ENCODE measurements around the gene PIMREG. TPM values are rescaled to one million over a fixed set of nuclear protein-coding genes. Genes with fewer than 3 reads are reported as not detected.
"Not testable (repeated sequence)": the region's sequence is repeated elsewhere in the genome, so short reads cannot be mapped to it uniquely, and the experiment has no call there.

PIMREG gene
- total RNA-seq, 1 donor from 2014 or later = 0.59 TPM

DNA sequence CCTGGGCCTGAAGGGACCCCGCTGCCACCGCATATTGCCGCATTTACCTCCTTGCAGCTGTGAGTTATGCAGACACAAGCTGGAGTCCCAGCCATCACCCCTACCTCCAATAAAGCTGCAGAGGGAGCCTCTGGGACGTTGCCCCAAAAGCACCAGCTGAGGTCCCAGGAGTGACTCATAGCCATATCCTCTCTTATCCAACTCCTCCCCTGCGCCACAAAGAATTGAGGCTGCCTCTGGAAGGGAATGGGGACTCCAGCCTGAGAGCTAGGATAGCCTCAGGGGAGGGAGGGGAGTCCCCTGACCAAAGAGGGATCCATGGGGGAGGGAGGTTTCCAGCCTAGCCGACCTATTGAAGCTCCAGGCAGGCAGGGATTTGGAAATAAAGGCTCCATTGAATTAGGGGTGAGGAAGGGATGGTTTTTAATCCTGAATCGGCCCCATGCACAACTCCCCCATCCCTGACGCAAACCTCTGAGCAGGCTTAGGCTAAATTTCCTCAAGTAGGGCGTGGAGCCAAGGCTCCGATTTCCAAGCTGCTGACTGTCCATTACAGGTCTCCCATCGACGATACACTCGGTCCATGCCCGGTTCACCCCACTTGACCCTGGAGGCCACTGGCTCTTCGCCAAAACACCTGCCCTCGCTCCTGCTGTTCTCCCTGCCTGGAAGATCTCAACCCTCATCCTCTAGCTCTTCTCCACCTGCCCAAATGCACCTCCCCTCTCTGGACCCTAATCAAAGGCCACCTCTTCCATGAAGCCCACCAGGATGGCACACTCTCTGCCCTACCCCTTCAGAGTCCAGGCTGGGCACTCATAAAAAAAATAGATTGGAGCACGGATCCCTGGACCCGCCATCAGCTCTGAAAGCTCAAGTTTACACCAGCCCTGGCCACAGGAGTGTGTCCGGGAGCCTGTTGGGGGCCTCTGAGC lies 27.5 kb downstream of the PIMREG start:
- intact Hi-C loops (cut with DNase I) = loop anchor here (10.0 kb wide), 1 partner anchor 83 kb away; the partner anchor contains the start of gene PITPNM3
- DNase-seq (no peak), ATAC-seq (ENCODE audit: poor library complexity) (no peak)

DNA sequence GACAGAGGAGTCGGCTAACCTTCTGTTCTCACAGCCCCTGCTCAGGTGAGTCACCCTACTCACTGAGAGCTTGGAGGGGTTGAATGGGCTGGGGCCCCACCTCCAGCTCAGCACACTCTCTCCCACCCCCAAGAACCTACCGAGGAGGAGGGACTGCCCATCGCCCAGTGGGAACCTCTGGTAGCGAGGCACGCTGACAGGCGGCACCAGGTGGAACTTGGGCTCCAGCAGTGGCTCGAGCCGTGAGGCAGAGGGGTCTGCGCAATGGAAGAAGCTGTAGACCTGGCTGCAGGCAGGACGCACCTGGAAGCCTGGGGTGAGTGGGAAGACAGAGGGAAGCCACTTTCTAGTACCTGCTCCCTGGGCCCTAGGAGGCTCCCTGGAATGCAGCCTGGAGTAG lies 28.3 kb downstream of the PIMREG start:
- intact Hi-C loops (cut with DNase I) = loop anchor here (10.0 kb wide), 1 partner anchor 82 kb away; the partner anchor contains the start of gene PITPNM3
- DNase-seq (no peak), ATAC-seq (ENCODE audit: poor library complexity) (no peak)

- ATAC-seq (ENCODE audit: poor library complexity) = peak; percentile 81
- DNase-seq = peak; percentile 82
- intact Hi-C loops (cut with DNase I) = loop anchor here (10.0 kb wide), 1 partner anchor 82 kb away; the partner anchor contains the start of gene PITPNM3
These were observed 29.0 kb downstream of the PIMREG start for GRCh38 chr17:6473128-6473767.

GRCh38 chr17:6474376-6474775 lies 30.1 kb downstream of the PIMREG start:
- intact Hi-C loops (cut with DNase I) = loop anchor here (10.0 kb wide), 1 partner anchor 80 kb away; the partner anchor contains the start of gene PITPNM3
- ATAC-seq (ENCODE audit: poor library complexity) (no peak), DNase-seq (no peak)

GRCh38 chr17:6474906-6475305 lies 30.7 kb downstream of the PIMREG start:
- no peak for DNase-seq
- no peak for ATAC-seq (ENCODE audit: poor library complexity)
- intact Hi-C loops (cut with DNase I) = loop anchor here (10.0 kb wide), 1 partner anchor 80 kb away; the partner anchor contains the start of gene PITPNM3

DNA sequence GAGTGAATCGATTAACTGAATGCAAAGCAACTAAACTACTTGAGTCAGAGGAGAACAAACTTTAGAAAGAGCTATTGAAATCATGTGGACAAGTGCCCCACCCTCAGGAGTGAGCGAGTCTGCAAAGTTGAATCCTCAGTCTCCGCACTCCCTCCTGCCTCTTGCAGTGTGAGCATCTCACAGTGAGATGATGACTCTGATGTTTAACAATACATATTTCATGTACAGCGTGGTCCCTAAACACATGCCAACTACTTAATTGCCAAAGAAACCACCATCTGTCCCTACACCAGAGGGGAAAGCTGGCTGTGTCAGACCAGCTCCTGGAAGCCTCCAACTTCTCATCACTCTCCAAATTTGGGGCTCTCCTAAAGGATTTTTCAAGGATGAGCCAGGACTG lies 31.2 kb downstream of the PIMREG start:
- intact Hi-C loops (cut with DNase I) = loop anchor here (10.0 kb wide), 1 partner anchor 79 kb away; the partner anchor contains the start of gene PITPNM3
- DNase-seq = no peak
- no peak for ATAC-seq (ENCODE audit: poor library complexity)

DNA sequence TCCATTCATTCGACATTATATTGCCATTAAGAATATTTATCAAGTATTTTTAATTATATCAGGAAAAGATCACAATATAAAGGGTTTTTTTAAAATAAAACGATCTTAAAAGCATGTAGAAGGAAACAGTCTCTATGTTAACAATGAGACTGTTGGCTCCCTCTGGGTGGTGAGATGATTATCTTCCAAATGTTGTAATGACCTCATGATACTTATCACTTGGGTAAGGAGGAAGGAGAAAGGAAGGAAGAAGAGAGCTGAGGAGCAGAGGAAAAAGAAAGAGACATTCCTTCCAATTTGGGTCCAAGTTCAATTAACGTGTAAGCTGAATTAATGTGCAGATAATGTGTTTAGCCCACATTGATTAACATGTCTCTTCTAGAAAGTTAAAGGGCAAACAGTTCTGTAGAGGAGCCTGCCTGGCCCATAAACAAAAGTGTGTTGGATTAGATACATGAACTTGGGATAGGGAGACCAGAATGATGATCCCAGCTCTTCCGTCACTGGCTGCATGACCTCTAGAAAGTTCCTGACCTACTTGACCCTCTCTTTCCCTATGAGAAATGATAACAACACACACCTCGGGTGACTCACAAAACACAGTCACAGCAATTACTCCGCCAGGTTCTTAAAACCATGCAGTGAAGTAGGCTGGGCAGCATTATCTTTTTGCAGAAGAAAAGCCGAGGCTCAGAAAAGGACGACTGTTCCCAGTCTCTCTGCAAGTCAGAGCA lies 32.0 kb downstream of the PIMREG start:
- DNase-seq (no peak), ATAC-seq (ENCODE audit: poor library complexity) (no peak)
- intact Hi-C loops (cut with DNase I) = loop anchor here (10.0 kb wide), 1 partner anchor 79 kb away; the partner anchor contains the start of gene PITPNM3

- no peak for DNase-seq
- ATAC-seq (ENCODE audit: poor library complexity) = no peak
- intact Hi-C loops (cut with DNase I) = loop anchor here (10.0 kb wide), 1 partner anchor 78 kb away; the partner anchor contains the start of gene PITPNM3
These were observed 32.5 kb downstream of the PIMREG start for GRCh38 chr17:6476810-6477179.

DNA sequence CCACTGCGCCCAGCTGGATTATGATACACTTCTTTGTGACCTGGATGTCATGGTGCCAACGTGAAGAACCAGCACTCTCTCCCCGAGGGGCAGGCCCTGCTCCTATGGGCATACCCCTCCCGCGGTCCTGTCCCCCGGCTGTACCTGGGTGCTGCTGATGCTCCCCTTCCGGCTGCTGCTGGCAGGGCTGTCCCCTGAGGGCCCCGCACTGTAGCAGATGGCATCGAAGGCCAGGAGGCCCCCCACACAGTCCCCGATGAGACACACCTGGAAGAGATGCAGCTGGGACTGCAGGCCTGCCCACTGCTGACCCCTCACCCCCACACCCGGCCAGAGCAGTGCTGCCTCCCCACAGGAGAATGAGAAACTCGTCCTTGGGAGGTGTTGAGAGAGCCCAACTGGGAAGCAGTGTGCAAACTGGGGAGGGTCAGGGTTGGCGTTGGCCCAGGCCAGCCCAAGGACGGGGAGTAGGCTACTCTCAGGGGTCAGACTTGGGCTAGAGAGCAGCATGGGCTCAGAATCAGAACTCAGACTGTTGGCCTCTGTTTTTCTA lies 33.7 kb downstream of the PIMREG start:
- intact Hi-C loops (cut with DNase I) = loop anchor here (10.0 kb wide), 1 partner anchor 77 kb away; the partner anchor contains the start of gene PITPNM3
- DNase-seq = no peak

DNA sequence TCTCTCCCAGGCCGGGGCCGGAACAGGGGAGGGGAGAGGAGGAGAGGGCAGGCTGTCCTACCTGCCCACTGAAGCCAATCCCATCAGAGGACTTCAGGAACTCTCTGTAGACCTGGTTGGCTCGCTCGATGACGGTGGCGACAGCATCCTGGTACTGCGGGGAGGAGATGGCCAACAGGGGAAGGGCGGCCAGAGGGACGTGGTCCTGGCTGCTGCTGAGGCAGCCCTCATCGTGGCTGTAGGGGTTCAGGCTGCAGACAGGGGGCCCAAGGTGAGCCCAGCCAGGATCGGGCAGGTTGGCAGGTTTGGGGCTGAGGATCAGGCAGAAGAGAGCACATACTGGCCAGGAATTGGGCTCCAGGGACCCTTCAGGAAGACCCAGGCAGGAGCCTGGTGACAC lies 34.2 kb downstream of the PIMREG start:
- intact Hi-C loops (cut with DNase I) = loop anchor here (10.0 kb wide), 1 partner anchor 76 kb away; the partner anchor contains the start of gene PITPNM3
- DNase-seq (no peak), ATAC-seq (ENCODE audit: poor library complexity) (no peak)

More for the DNA sequence above, 33.7 kb downstream of the PIMREG start:
- ATAC-seq (ENCODE audit: poor library complexity) = no peak

DNA sequence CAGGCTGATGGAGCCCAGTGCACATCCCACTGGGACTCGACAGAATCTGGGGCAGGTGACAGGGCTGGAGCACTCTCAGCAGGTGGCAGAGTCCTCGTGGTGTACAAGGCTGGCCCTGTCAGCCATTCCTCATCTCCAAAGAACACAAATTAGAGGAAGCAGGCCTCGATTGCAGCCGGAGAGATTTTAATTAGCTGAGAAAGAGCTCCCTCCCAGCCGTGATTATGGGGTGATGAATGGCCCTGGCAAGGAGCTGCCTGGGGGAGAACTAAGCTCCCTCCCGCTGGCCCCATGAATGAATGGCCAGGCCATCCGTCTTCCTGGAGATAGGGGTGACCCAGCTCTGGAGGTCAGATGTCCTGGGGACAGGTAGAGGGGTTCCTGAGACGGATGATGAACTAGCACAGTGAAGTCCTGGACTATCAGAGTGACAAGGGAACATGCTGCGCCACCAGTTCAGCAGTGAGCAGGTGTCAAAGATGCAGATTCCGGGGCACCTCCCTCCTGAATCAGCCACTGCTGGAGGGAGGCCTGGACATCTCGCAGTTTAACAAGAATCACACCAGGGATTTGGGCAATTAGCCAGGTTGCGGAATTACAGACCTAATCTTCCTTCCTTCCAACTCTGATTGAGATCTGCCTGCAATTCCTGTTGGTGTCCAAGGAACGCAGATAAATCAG lies 35.5 kb downstream of the PIMREG start:
- ATAC-seq (ENCODE audit: poor library complexity) = no peak
- no peak for DNase-seq
- intact Hi-C loops (cut with DNase I) = loop anchor here (10.0 kb wide), 2 partner anchors 75 to 115 kb away; partner anchors contain the start of gene PITPNM3

- DNase-seq (no peak), ATAC-seq (ENCODE audit: poor library complexity) (no peak)
- intact Hi-C loops (cut with DNase I) = loop anchor here (10.0 kb wide), 1 partner anchor 115 kb away; no protein-coding TSS in a partner anchor
These were observed 36.0 kb downstream of the PIMREG start for GRCh38 chr17:6480303-6480675.

GRCh38 chr17:6482105-6482455 lies 37.8 kb downstream of the PIMREG start:
- ATAC-seq (ENCODE audit: poor library complexity) (no peak), DNase-seq (no peak)
- intact Hi-C loops (cut with DNase I) = loop anchor here (10.0 kb wide), 1 partner anchor 113 kb away; no protein-coding TSS in a partner anchor

DNA sequence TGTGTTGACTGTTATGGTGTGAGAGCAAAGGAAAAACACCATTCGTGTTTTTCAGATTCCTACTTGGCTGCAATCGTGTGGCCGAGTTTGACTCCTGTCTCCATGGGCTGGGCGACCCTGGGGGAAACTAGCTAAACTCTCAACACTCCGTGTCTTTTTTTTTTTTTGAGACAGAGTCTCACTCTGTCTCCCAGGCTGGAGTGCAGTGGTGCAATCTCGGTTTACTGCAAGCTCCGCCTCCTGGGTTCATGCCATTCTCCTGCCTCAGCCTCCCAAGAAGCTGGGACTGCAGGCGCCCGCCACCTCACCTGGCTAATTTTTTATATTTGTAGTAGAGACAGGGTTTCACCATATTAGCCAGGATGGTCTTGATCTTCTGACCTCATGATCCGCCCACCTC lies 38.5 kb downstream of the PIMREG start:
- ATAC-seq (ENCODE audit: poor library complexity); DNase-seq: not testable (repeated sequence)
- intact Hi-C loops (cut with DNase I) = loop anchor here (10.0 kb wide), 1 partner anchor 112 kb away; no protein-coding TSS in a partner anchor

DNA sequence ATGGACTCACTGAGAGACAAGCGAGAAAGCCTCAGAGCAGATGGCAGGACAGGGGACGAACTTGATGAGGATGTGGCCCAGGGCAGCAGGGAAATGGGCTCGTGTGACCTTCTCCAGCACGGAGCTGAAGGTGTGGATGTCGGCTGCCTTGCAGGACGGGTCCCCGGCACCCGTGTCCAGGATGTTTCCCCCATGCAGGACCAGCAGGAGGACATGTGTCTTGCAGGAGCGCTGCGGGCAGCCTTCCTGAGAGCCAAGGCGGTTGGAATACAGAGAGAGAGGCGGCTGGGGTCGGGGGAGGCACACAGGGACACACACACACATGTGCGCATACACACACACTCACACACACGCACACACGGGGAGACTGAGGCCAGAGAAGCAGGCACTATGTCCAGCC lies 39.3 kb downstream of the PIMREG start:
- DNase-seq = no peak
- intact Hi-C loops (cut with DNase I) = loop anchor here (10.0 kb wide), 1 partner anchor 111 kb away; no protein-coding TSS in a partner anchor
- ATAC-seq (ENCODE audit: poor library complexity) = no peak

DNA sequence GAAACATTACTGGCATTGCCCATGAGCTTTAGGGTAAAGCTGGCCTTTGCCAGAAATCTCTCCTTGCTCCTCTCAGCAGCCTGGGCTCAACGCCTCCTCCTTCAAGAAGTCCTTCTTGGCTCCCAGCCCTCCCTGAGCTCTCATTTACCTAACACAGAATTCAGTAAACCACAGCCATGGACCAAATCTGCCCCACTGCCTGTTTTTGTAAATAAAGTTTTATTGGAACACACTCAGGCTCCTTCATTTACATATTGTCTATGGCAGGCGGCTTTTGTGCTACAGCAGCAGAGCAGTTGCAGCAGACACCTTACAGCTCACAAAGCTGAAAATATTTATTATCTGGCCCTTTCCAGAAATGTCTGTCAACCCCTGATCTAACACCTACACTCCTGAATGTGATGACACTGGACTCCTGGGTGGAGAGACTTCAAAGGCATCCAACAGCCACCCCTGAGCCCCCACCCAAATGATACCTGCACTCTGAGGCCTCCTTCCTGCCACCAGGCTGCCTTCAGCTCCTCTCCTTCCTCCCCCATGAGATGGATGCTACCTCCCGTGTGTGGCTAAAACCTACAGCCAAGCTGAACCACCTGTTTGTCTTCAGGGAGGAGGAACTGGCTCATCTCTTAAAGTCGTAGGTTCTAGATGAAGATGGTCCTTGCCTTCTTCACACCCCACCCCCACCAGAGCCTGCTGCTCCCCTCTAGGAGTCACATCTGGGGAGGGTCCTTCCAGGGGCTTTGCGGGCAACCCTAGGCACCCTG lies 41.6 kb downstream of the PIMREG start:
- DNase-seq (no peak), ATAC-seq (ENCODE audit: poor library complexity) (no peak)
- intact Hi-C loops (cut with DNase I) = loop anchor here (10.0 kb wide), 1 partner anchor 109 kb away; no protein-coding TSS in a partner anchor

Data from Right ventricle myocardium superior (tissue), 1 donor.